ENCODE measurements around the gene ZNF844. TPM values are rescaled to one million over a fixed set of nuclear protein-coding genes. Genes with fewer than 3 reads are reported as not detected.

Gene ZNF844
- total RNA-seq, 1 experiment from 2014 or later: 4.0 TPM

DNA sequence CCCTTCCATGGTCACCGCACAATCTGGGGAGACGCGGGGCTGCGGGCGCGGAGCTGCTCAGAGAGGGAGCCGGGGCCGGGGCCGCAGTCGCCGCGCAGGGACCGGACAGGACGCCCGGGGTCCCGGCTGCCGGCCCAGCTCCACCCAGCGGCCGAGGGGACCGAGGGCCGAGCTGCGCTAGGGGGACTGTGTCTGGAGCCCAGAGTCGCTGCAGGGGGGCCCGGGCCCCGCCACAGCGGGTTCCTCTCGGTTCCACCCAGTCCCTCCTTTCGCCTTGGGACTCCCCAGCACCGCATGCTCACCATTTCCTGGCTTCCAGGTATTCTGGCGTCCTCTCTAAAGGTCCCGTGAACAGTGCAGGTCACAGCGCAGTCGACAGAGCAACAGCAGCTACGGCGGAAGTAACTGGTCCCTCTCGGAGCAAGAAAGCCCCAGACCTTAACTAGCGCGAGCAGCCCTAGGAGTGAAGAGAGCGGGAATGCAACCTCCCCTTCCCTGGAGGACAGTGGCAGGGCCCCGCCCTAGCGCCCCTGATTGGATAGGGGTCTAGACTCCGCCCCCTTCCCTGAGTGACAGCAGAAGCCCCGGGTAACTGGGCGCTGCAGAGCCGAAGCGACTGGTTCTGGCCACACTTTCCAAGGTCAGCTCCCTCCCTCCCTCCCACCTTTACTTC lies 11.9 kb upstream of the ZNF844 start, which contains the start of gene ZNF878:
ZNF878 (minus strand) TSS at position 465 of the 673 bp plus-strand sequence; CDS start at position 305, 160 bp downstream.
- BruUV-seq (replicated peaks): no TSS peak
- Histone ChIP-seq H3K27ac (ENCODE audit: low read length) (no peak within 1 kb of the TSS), H3K4me2 (ENCODE audit: low read length) (peak within 1 kb of the TSS; percentile 80)

GRCh38 chr19:12055784-12056183 lies 8.7 kb upstream of the ZNF844 start:
- Histone ChIP-seq H3F3A (ENCODE audit: low read length, unreplicated experiment) (no peaks in the 10 kb centered on the region), H3K9me2 (replicated peaks; ENCODE audit: low read length) (no peaks in the 10 kb centered on the region), H4K20me1 (ENCODE audit: low read length) (no peaks in the 10 kb centered on the region), H3K9ac (ENCODE audit: low read length) (no peak overlapping the region), H3K4me3 (ENCODE audit: low read length) (no peak overlapping the region), H3K27ac (ENCODE audit: low read length) (no peak overlapping the region), H2AFZ (ENCODE audit: low read length) (0 out of 2 replicates have a peak overlapping the region, but pooled peaks have one; percentile 16), H3K36me3 (ENCODE audit: low read depth, low read length) (no peaks in the 10 kb centered on the region), H3K27me3 (ENCODE audit: low read length) (no peaks in the 10 kb centered on the region), H3K4me2 (ENCODE audit: low read length) (no peak overlapping the region), H3K9me3 (ENCODE audit: low read length) (no peaks in the 10 kb centered on the region), H3K4me1 (ENCODE audit: insufficient read depth, low read length) (peaks cover 7% of the 10 kb centered on the region; the same call in 1 of the 2 replicates), H3K79me2 (ENCODE audit: low read length) (no peaks in the 10 kb centered on the region)
- ChIA-PET CTCF (no interaction called here), POLR2A (ENCODE audit: unreplicated experiment) (no interaction called here)
- TF ChIP-seq EZH2phosphoT487 (IDR thresholded peaks at IDR 0.05; ENCODE audit: borderline replicate concordance, low read length) (no peak), EZH2 (IDR thresholded peaks at IDR 0.05; ENCODE audit: low read length, unreplicated experiment) (no peak)
- TF ChIP-seq, protein P1, sequence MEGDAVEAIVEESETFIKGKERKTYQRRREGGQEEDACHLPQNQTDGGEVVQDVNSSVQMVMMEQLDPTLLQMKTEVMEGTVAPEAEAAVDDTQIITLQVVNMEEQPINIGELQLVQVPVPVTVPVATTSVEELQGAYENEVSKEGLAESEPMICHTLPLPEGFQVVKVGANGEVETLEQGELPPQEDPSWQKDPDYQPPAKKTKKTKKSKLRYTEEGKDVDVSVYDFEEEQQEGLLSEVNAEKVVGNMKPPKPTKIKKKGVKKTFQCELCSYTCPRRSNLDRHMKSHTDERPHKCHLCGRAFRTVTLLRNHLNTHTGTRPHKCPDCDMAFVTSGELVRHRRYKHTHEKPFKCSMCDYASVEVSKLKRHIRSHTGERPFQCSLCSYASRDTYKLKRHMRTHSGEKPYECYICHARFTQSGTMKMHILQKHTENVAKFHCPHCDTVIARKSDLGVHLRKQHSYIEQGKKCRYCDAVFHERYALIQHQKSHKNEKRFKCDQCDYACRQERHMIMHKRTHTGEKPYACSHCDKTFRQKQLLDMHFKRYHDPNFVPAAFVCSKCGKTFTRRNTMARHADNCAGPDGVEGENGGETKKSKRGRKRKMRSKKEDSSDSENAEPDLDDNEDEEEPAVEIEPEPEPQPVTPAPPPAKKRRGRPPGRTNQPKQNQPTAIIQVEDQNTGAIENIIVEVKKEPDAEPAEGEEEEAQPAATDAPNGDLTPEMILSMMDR (conservative IDR thresholded peaks at IDR 0.05; ENCODE audit: low read depth, low read length): no peak
- no peak for ATAC-seq
- peak; percentile 41 for DNase-seq
- no TSS peak for BruUV-seq (replicated peaks)
- intact Hi-C loops (cut with micrococcal nuclease): no loop called here

More for the DNA sequence above, 11.9 kb upstream of the ZNF844 start, which contains the start of gene ZNF878:
- peaks cover 6% of the 10 kb centered on the region; the same call in 1 of the 2 replicates for H3K9me3 ChIP-seq (ENCODE audit: low read length)
- peak within 1 kb of the TSS; percentile 91 for H2AFZ ChIP-seq (ENCODE audit: low read length)
- intact Hi-C loops (cut with micrococcal nuclease): no loop called here
- H3K4me1 ChIP-seq (ENCODE audit: insufficient read depth, low read length): peaks cover 7% of the 10 kb centered on the region; the same call in 1 of the 2 replicates
- ATAC-seq: peak; percentile 98
- TF ChIP-seq, protein P1 (conservative IDR thresholded peaks at IDR 0.05; ENCODE audit: low read depth, low read length): peak; percentile 31; the same call in 1 of the 2 replicates
- TF ChIP-seq EZH2phosphoT487 (IDR thresholded peaks at IDR 0.05; ENCODE audit: borderline replicate concordance, low read length): no peak
- no peaks in the 10 kb centered on the region for H3K79me2 ChIP-seq (ENCODE audit: low read length)
- H3K27me3 ChIP-seq (ENCODE audit: low read length): no peaks in the 10 kb centered on the region
- no peaks in the 10 kb centered on the region for H4K20me1 ChIP-seq (ENCODE audit: low read length)
- H3K9me2 ChIP-seq (replicated peaks; ENCODE audit: low read length): no peaks in the 10 kb centered on the region
- peak within 1 kb of the TSS; percentile 10 for H3K9ac ChIP-seq (ENCODE audit: low read length)
- peaks cover 7% of the 10 kb centered on the region for H3K36me3 ChIP-seq (ENCODE audit: low read depth, low read length)
- CTCF ChIA-PET: interaction anchor here (2.4 kb wide), 1 partner anchor 255 kb away, joined by 12 read pairs; the partner anchor contains the start of gene ZNF491
- peak; percentile 95 for DNase-seq
- H3K4me3 ChIP-seq (ENCODE audit: low read length): peak within 1 kb of the TSS; percentile 81
- no peaks in the 10 kb centered on the region for H3F3A ChIP-seq (ENCODE audit: low read length, unreplicated experiment)
- POLR2A ChIA-PET (ENCODE audit: unreplicated experiment): interaction anchor here (0.5 to 0.7 kb wide), 2 partner anchors 17 to 1799 kb away, joined by 4 read pairs; partner anchors contain the start of gene ZNF433

All from PC-3 (cell line).